ENCODE data around the gene CYP4F2.
"Not testable (repeated sequence)": the region's sequence is repeated elsewhere in the genome, so short reads cannot be mapped to it uniquely, and the experiment has no call there.

The CYP4F2 gene, protein sequence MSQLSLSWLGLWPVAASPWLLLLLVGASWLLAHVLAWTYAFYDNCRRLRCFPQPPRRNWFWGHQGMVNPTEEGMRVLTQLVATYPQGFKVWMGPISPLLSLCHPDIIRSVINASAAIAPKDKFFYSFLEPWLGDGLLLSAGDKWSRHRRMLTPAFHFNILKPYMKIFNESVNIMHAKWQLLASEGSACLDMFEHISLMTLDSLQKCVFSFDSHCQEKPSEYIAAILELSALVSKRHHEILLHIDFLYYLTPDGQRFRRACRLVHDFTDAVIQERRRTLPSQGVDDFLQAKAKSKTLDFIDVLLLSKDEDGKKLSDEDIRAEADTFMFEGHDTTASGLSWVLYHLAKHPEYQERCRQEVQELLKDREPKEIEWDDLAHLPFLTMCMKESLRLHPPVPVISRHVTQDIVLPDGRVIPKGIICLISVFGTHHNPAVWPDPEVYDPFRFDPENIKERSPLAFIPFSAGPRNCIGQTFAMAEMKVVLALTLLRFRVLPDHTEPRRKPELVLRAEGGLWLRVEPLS

DNA sequence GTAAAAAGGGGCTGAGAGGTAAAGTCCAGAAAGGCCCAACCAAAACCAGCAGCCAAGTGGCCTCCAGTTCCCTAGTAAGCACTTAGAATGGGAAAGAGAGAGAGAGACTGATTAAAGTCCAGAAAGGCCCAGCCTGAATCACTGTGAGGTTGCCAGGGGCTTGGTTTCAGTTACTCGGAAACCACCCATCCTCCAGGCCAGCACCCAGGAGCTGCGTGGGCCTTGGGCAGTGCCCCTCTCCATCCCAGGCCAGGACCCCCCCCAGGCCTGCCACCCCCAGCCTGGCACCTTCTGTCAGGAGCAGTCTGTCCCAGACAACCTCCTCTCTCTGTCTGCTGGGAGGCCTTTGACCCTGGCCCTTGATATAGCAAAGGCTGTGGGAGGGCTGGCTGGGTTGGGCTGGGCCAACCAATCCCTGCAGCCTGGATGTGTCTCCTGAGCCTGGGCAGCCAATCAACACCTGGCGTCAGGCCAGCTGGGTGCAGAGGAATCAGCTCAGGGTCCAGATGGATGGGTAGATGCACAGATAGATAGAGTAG is at the start of gene CYP4F2:
CYP4F2 (minus strand) TSS at position 337 of the 539 bp plus-strand sequence. CDS start 463 bp downstream, outside the sequence.
- DNase-seq (ENCODE audit: low read depth in 3 of 3, low spot score in 1 of 3) = no peak

DNA sequence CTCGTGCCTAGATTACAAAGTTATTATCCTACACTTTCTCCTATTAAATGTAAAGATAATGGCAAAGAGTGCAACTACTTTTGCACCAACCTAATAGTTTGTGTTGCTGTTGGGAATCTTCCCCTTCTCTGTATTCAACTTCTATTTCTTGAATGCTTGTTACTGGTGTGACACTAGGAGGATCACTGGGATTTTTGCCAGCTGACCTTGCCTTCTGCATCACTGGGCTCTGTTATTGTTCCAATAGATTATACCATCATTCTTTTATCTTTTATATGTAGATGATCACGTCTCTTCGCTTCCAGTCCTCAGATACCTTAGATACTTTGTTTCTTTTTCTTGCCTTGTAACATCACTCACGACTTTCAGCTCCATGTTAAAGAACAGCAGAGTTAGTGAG is 47.4 kb upstream of the CYP4F2 start:
- DNase-seq (ENCODE audit: low read depth in 3 of 3, low spot score in 1 of 3) = no peak

DNA sequence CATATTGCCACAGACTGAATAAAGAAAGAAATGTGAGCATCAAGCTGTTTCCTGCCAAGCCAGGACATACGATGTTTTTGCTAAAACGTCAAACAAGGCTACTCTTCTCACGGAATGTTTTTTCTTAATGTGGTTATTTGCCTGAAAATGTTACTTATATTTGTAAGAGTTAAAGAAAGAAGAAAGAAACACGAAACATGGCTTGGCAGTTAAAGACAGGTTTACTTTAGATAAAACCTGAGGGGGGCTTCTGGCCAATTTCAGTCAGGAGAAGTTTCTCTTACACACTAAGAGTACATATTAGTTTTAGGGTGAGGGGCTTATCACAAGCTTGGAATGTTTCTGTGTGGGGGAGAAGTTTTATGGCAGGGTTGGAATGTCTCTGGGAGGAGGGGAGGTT is 46.5 kb upstream of the CYP4F2 start:
- no peak for DNase-seq (ENCODE audit: low read depth in 3 of 3, low spot score in 1 of 3)

DNA sequence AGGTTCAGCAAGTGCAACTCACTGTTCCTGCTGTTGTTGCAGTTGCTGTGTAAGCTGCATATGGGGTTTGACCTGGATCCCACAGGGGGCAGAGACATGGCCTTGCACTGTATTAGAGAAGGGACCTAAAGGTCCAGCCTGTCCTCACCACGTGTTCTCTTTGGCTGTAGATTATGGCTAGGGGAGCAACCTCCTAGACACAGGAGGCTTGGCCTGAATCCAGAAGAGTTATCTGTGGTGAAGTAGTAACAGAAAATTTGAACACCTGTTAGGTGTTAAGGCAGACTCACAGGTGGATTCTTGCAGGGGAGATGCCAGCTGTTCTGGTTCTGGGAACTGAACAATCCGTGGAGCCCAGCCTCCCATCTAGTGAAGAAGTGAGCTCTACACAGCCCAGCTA is 39.9 kb upstream of the CYP4F2 start:
- DNase-seq (ENCODE audit: low read depth in 3 of 3, low spot score in 1 of 3) = no peak

DNA sequence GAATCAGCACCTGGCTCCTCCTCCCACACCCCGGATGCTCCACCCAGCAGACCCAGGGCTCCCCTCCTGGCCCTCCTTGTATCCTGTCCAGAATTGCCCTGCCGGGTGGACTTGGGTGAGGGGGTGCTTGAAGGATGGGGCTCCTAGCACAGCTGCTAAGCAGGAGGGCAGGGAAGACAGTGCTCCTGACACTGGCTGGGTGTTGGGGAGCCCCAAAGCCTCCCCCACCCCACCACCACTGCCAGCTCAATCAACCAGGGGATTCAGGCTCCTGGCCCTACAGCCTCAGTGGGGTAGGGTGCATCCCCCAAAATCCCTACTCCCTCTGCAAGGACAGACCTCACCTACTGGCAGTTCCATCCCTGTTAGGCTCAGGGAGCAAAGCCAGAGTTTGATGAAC is 39.1 kb upstream of the CYP4F2 start:
- no peak for DNase-seq (ENCODE audit: low read depth in 3 of 3, low spot score in 1 of 3)

DNA sequence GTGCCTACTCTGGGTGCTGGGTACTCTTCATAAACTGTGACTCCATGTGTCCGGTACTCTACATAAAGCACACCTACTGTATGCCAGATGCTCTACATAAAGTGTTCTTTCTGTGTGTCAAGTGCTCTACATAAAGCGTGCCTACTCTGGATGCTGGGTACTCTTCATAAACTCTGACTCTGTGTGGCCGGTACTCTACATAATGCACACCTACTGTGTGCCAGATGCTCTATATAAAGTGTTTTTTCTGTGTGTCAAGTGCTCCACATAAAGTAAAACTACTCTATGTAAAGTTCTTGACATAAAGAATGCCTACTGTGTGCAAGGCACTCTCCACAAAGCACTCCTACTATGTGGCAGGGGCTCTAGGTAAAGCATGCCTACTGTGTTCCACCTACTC is 38.3 kb upstream of the CYP4F2 start:
- DNase-seq (ENCODE audit: low read depth in 3 of 3, low spot score in 1 of 3) = no peak

DNA sequence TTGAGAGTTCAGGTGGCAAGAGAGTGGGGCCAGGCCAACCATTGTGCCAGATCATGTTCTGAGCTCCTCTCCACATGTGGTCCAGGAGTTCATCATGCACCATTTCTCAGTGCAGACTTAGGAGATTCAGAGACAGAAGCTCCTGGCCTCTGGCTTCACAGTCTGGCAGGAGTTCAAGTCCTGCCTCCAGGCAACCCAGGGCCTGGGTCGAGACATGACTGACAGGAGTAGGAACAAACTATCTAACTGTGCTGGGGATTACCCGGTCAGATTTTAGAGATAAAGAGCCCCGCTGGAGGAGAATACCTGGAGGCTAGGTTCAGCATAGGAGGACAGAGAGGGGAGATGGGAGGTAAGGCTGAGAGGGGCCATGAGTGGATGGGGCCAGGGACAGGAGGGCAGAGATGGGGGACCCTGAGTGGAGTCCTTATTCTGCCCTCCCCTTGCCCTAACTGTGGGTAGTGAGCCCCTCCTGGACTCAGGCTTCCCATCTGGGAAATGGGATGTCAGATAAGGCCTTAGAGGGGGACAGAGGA is 37.4 kb upstream of the CYP4F2 start:
- no peak for DNase-seq (ENCODE audit: low read depth in 3 of 3, low spot score in 1 of 3)

DNA sequence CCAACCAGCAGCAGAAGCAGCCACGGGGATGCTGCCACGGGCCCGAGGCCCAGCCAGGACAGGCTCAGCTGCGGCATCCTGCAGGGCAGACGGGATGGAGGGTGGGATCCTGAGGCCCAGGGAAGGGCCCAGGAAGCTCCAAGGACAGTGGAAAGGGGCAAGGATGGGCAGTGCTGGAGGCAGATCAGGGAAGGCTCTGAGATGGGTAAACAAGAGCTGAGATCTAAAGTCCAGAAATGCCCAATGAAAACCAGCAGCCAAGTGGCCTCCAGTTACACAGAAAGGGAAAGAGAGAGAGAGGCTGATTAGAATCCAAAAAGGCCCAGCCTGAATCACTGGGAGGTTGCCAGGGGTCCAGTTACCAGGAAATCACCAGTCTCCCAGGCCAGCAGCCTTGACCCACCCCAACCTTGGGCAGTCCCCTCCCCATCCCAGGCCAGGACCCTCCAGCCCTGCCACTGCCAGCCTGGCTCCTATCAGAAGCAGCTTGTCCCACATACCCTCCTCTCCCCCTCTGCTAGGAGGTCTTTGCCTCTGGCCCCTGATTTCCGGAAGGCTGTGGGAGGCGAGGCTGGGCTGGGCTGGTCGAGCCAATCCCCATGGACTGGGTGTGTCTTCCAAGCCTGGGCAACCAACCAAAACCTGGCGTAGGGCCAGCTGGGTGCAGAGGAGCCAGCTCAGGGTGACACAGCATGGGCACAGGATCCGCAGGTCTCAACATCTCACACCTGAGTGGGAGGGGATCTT is 36.6 kb upstream of the CYP4F2 start, which contains the start of gene CYP4F11:
CYP4F11 (minus strand) TSS at position 198 of the 747 bp plus-strand sequence; CDS start at position 77, 121 bp downstream.
- no peak for DNase-seq (ENCODE audit: low read depth in 3 of 3, low spot score in 1 of 3)

DNA sequence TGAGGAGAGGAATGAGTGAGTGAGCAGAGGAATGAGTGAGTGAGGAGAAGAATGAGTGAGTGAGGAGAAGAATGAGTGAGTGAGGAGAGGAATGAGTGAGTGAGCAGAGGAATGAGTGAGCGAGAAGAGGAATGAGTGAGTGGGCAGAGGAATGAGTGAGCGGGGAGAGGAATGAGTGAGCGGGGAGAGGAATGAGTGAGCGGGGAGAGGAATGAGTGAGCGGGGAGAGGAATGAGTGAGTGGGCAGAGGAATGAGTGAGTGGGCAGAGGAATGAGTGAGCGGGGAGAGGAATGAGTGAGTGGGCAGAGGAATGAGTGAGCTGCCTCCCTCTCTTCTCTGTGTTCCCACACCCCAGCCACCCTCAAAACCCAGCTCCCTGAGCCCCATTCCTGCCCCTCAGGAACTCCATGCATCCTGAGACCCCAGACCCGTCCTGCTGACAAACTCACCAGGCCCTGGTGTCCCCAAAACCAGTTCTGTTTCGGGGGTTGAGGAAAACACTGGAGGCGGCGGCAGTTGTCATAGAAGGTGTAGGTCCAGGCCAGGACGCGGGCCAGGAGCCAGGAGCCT is 36.0 kb upstream of the CYP4F2 start:
- DNase-seq (ENCODE audit: low read depth in 3 of 3, low spot score in 1 of 3) = not testable (repeated sequence)

DNA sequence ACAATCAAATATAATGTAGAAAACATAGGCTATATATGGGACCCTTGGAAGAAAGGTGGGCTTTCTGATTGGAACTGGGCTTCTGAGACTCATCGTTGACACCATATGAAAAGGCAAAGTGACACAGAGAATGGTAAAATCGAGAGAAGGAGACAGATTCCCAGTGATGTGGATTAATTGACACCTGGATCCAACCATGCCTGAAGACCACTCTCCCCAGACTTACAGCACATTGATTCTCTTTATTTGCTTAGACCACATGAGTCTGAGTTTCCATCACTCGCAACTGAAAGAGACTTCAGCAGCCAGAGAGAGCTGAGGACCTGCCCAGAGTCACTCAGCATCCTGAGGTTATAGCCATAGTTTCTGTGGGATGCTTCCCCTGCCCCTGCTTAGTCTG is 30.4 kb upstream of the CYP4F2 start:
- DNase-seq (ENCODE audit: low read depth in 3 of 3, low spot score in 1 of 3) = no peak

DNA sequence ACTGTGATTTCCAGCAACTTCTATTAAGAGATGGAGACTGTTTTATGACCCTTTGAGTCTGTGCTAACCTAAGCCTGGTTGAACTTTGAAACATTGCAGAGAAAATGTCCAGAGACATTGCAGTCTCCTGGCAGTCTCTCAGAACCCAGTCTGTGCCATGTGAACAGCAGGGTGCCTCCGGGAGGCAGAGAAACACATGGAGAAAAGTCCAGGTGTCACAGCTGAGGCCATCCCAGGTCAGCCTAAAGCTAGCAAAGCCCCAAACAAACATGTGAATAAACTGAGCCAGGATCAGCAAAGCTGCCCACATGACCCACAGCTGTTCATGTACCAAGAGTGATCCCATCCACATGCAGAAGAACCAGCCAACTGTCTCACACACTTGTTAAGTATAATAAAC is 28.6 kb upstream of the CYP4F2 start:
- DNase-seq (ENCODE audit: low read depth in 3 of 3, low spot score in 1 of 3) = no peak

DNA sequence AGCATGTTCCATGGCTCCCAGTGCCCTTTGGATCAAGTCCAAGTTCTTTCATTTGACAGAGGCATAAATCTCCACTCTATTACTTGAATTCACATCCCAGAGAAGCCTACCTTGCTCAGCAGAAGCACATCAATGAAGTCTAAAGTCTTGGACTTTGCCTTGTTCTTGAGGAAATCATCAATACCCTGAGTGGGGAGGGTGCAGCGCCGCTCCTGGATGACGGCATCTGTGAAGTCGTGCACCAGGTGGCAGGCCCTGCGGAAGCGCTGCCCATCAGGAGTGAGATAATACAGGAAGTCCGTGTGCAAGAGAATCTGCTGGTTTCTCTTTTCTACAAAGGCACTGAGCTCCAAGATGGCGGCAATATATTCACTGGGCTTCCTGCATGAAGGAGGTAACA is 25.8 kb upstream of the CYP4F2 start:
- no peak for DNase-seq (ENCODE audit: low read depth in 3 of 3, low spot score in 1 of 3)

DNA sequence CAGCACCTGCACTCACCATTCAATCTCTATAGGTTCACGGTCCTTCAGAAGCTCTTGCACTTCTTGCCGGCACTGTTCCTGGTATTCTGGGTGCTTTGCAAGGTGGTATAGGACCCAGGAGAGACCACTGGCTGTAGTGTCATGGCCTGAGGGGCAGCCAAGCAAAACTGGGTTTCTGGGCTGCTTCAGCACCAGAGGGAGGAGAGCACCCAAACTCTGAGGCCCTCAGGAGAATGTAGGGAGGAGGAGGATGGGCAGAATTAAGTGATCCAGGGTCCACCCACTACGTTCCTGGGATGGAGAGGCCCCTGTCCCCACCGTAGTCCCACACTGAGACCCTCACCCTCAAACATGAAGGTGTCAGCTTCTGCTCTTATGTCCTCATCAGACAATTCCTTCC is 24.1 kb upstream of the CYP4F2 start:
- no peak for DNase-seq (ENCODE audit: low read depth in 3 of 3, low spot score in 1 of 3)

DNA sequence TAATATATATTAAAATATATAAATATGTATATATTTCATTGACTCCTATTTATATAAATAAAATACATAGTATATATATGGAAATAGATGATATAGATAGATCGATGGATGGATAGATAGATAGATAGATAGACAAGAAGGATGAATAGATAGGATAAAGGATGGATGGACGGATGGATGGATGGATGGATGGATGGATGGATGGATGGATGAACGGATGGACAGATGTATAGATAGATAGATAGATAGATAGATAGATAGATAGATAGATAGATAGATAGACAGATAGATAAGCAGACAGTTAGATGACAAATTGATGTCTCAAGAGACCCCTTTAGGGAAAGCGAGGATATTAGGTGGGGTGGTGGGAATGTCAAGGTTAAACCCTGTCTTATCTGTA is 21.4 kb upstream of the CYP4F2 start:
- DNase-seq (ENCODE audit: low read depth in 3 of 3, low spot score in 1 of 3) = no peak

DNA sequence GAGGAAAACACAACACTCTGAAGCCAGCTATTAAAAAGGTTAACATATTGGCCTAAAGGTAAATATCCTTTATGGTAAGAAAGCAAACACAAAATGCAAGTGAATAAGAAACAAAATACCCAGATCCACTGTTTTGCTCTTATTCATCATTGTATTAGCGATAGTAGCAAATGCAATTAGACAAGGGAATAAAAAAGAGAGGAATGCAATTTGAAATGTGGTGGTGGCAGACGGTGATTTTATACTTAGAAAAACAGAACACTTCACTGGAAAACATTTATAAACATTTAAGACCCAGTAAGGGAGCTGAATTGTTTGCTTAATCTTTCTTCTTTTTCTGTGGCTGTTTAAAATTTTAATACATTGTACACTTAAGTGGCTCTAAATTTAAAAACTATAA is 17.2 kb upstream of the CYP4F2 start:
- DNase-seq (ENCODE audit: low read depth in 3 of 3, low spot score in 1 of 3) = no peak

DNA sequence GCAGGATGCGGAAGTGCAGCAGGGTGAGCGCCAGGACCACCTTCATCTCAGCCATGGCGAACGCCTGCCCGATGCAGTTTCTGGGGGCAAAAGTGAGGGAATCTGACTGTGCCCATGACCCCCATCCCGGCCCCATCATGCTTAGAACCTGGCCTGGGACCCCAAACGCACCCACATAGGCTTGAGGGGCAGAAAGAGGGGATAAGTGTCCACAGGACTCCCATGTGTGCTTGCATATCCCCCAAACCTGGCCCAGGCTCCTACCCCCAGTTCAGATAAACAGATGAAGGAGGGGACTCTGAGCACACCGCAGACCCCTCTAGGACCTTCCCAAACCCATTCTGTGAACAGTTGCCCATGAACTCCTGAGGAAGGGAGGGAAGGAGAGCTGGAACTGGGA is 16.0 kb upstream of the CYP4F2 start:
- no peak for DNase-seq (ENCODE audit: low read depth in 3 of 3, low spot score in 1 of 3)

DNA sequence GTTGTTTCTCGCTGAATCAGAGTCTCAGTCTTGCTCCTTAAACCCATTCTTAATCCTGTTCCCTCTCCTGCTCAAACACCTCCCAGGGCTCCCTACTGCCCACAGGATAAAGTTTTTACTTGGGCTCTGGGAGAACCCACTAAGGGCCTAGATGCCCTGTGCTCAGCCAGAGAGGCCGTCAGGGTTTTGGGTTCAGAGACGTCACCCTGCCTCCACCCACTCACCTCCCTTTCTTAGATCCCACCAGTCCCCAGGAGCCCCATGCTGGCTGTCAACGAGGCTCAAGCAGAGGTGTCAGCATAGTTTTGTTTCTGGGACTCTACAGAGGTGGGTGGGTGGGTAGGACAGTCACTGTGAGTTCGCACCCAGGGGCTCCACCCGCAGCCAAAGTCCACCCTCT is 15.5 kb upstream of the CYP4F2 start:
- DNase-seq (ENCODE audit: low read depth in 3 of 3, low spot score in 1 of 3) = no peak

DNA sequence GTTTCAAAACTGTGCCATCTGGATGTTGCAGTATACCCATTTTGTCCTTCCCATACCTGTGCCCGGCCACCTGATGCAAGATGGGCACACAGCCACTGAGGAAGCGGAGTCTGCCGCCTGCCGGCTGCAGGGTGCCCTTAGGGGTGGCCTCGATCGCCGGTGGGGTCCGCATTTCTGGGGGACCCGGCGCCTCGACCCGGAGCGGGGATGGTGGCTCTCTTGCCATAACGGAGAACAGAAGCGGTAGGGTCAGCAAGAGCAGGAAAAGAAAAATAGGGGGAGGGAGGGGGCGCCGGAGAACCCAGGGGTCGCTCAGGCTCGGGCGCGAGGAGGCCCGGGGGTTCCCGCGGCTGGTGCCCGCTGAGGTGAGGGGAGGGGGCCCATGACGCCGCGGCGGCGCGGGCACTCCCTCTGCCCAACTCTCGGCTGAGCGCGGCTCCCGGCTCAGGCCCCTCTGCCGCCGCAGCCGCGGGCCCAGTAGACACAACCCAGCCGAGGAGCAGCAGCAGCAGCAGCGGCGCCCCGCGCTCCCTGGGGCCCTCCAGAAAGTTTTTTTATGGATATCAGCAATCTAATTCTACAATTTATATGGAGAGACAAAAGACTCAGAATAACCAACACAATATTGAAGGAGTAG is 13.8 kb upstream of the CYP4F2 start:
- no peak for DNase-seq (ENCODE audit: low read depth in 3 of 3, low spot score in 1 of 3)

DNA sequence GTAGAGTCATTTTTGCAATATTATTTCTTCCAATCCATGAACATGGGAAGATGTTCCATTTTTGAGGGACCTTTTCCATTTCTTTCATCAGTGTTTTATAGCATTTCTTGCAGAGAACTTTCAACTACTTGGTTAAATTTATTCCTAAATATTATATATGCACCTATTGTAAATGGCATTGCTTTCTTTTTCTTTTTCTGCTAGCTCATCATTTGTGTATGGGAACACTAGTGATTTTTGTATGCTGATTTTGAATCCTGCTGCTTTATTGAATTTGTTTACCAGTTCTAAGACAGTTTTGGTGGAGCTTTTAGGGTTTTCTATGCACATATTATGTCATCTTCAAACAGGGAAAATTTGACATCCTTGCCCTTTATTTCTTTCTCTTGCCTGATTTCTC is 7.2 kb upstream of the CYP4F2 start:
- no peak for DNase-seq (ENCODE audit: low read depth in 3 of 3, low spot score in 1 of 3)

DNA sequence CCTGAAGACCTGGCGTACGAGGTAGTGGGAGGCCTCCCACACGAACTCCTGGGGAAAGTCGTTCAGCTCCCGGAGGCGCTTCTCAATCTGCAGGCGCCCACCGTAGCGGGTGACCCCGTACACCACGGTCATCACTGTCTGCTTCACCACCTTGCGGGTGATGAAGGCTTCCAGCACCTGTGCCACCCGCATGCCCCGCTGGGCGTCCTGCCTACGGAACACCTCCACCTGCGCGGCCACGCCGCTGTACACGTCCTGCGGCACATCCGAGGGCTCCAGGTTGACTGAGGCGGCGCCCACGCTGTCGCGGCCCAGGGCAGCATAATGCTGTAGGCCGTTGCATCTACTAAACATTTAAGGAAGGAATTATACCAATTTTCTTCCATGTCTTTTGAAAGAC is 5.0 kb upstream of the CYP4F2 start:
- DNase-seq (ENCODE audit: low read depth in 3 of 3, low spot score in 1 of 3) = not testable (repeated sequence)

DNA sequence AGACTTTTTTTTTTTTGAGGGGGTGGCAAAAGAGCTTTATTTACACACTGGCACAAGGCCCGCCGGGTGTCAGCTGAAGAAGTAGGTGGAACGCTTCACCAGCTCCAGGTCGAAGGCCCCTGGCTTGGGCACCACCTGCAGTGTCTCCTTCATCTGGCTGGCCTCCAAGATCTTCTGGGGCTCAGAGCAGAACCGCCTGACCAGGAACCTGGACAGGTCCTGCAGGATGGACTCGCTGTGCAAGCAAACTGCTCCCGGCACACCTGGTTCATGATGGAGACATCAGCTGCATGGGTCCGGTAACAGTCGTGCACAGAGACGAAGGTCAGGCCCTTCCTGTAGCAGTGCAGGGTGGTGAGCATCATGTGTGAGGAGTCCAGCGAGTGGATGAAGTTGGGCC is 4.4 kb upstream of the CYP4F2 start:
- no peak for DNase-seq (ENCODE audit: low read depth in 3 of 3, low spot score in 1 of 3)

Data from stimulated activated CD4-positive, alpha-beta T cell treated with anti-CD3 and anti-CD28 coated beads, TNF-alpha, amount 100 ng/mL, for 1 hour (primary cell).